ENCODE results near the gene SLC26A9.

DNA sequence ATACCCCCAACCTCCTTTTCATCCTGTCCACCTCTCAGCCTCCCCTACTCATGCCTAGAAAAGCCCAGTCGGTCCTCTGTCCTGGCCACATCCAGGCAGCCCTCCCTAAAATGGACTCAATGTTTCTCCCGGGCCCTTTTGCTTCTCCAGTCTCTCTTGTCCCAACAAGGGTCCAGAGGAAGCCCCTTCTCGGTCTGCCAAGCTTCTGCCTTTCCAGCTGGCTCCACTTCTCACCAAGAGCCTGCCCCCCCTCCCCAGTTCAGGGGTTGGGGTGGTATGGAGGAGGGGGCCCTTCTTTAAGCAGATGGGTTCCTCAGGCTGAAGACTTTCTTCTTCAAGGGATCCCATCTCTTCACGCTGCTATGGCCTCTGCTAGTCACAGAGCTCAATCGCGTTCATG lies 36.0 kb upstream of the SLC26A9 start:
- TF ChIP-seq, protein P1, sequence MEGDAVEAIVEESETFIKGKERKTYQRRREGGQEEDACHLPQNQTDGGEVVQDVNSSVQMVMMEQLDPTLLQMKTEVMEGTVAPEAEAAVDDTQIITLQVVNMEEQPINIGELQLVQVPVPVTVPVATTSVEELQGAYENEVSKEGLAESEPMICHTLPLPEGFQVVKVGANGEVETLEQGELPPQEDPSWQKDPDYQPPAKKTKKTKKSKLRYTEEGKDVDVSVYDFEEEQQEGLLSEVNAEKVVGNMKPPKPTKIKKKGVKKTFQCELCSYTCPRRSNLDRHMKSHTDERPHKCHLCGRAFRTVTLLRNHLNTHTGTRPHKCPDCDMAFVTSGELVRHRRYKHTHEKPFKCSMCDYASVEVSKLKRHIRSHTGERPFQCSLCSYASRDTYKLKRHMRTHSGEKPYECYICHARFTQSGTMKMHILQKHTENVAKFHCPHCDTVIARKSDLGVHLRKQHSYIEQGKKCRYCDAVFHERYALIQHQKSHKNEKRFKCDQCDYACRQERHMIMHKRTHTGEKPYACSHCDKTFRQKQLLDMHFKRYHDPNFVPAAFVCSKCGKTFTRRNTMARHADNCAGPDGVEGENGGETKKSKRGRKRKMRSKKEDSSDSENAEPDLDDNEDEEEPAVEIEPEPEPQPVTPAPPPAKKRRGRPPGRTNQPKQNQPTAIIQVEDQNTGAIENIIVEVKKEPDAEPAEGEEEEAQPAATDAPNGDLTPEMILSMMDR (conservative IDR thresholded peaks at IDR 0.05): no peak
- no peak for TF ChIP-seq EZH2 (IDR thresholded peaks at IDR 0.05; ENCODE audit: low read depth)
